ENCODE measurements around the gene STX1A. TPM values are rescaled to one million over a fixed set of nuclear protein-coding genes. Genes with fewer than 3 reads are reported as not detected.

STX1A gene
- total RNA-seq, 1 experiment from 2014 or later: 3.7 TPM

GRCh38 chr7:73706126-73707044, 13.1 kb downstream of the STX1A start:
- H3K4me3 ChIP-seq (ENCODE audit: low read length): no peak overlapping the region
- H3K9me2 ChIP-seq (replicated peaks; ENCODE audit: insufficient read depth, low read length): no peaks in the 10 kb centered on the region
- 0 out of 2 replicates have a peak, but pooled peaks cover 15% of the 10 kb centered on the region for H4K20me1 ChIP-seq (ENCODE audit: insufficient read depth, low read depth, low read length)
- H3K79me2 ChIP-seq (ENCODE audit: low read length): no peaks in the 10 kb centered on the region
- no peaks in the 10 kb centered on the region for H3K36me3 ChIP-seq (ENCODE audit: insufficient read depth, low read length)
- H3K4me1 ChIP-seq (ENCODE audit: low read length): no peaks in the 10 kb centered on the region
- H3K27ac ChIP-seq (ENCODE audit: low read length): no peak overlapping the region
- H2AFZ ChIP-seq (ENCODE audit: low read length): no peak overlapping the region
- no peaks in the 10 kb centered on the region for H3K9me3 ChIP-seq (ENCODE audit: low read length)
- H3K4me2 ChIP-seq (ENCODE audit: low read depth, low read length, poor library complexity, severe bottlenecking): no peak overlapping the region
- H3K9ac ChIP-seq (ENCODE audit: low read length): no peak overlapping the region
- no peak for DNase-seq
- no peaks in the 10 kb centered on the region for H3K27me3 ChIP-seq (ENCODE audit: low read length)

DNA sequence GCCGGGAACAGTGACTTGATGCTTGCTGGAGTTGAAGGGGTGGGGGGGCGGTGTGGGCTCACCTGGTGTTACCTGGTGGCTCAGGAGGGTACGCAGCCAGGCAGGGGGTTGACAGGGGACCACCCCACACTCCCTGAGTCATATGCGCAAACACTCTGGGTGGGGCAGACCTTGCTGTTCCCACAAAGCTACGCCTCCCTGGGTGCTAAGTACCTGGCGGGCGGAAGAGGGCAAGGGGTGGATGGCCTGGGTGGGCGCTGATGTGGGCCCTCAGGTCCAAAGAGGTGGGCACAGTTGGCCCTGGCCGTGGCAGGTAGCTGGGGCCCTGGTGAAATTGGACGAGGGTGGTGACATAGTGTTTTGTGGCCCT, 13.9 kb downstream of the STX1A start:
- Histone ChIP-seq H3K9me2 (replicated peaks; ENCODE audit: insufficient read depth, low read length) (no peaks in the 10 kb centered on the region), H3K4me1 (ENCODE audit: low read length) (no peaks in the 10 kb centered on the region), H3K9ac (ENCODE audit: low read length) (no peak overlapping the region), H3K27ac (ENCODE audit: low read length) (no peak overlapping the region), H3K36me3 (ENCODE audit: insufficient read depth, low read length) (no peaks in the 10 kb centered on the region), H2AFZ (ENCODE audit: low read length) (no peak overlapping the region), H3K4me2 (ENCODE audit: low read depth, low read length, poor library complexity, severe bottlenecking) (no peak overlapping the region), H3K79me2 (ENCODE audit: low read length) (no peaks in the 10 kb centered on the region), H4K20me1 (ENCODE audit: insufficient read depth, low read depth, low read length) (0 out of 2 replicates have a peak, but pooled peaks cover 11% of the 10 kb centered on the region), H3K4me3 (ENCODE audit: low read length) (no peak overlapping the region), H3K9me3 (ENCODE audit: low read length) (no peaks in the 10 kb centered on the region), H3K27me3 (ENCODE audit: low read length) (no peaks in the 10 kb centered on the region)
- DNase-seq: no peak

DNA sequence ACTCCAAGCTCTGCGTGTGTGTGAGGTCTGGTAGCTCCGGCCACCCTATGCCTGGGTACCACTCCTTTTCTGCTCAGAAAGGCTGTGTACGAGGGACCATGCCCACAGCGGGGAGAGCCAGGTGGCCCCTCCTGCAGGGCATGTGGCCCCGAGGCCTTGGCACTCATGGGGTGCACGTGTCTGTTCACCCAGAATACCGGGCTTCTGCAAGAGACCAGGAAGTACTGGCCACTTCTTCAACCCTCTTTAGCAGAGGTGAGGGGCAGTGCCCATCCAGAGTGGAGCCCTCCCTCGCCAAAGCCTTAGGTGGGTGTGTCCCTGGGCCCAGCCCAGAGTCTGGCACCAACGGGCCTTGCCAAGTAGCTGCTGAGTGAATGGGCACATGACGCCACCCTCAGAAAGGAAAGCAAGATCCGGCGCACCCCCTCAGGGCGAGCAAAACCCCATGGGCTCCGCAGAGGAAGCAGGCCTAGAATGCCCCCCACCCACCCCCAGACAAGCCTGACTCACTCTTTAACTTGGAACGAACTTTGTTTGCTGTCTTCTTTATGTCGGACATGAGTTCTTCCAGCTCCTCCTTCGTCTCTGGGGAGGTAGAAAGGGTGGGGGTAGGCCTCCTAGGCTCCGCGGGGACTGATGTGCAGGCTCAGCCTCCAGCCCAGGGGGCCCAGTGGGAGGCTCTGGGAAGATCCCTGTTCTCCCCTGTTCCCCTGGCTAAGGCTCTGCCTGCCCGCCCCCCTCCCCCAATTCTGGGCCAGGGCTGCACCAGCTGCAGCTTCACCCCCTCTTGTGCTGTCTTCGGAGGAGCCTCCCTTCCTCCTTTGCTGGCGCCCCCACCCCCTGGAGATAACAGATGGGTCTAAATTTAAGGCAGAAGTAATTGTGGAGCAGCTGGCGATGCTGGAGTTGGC, 14.6 kb downstream of the STX1A start:
- no peak overlapping the region for H3K27ac ChIP-seq (ENCODE audit: low read length)
- H3K9ac ChIP-seq (ENCODE audit: low read length): no peak overlapping the region
- H3K4me2 ChIP-seq (ENCODE audit: low read depth, low read length, poor library complexity, severe bottlenecking): no peak overlapping the region
- H3K36me3 ChIP-seq (ENCODE audit: insufficient read depth, low read length): no peaks in the 10 kb centered on the region
- H2AFZ ChIP-seq (ENCODE audit: low read length): no peak overlapping the region
- no peaks in the 10 kb centered on the region for H3K9me3 ChIP-seq (ENCODE audit: low read length)
- H3K4me3 ChIP-seq (ENCODE audit: low read length): no peak overlapping the region
- no peak for DNase-seq
- no peaks in the 10 kb centered on the region for H3K27me3 ChIP-seq (ENCODE audit: low read length)
- no peaks in the 10 kb centered on the region for H3K4me1 ChIP-seq (ENCODE audit: low read length)
- no peaks in the 10 kb centered on the region for H3K79me2 ChIP-seq (ENCODE audit: low read length)
- H4K20me1 ChIP-seq (ENCODE audit: insufficient read depth, low read depth, low read length): 0 out of 2 replicates have a peak, but pooled peaks cover 10% of the 10 kb centered on the region
- no peaks in the 10 kb centered on the region for H3K9me2 ChIP-seq (replicated peaks; ENCODE audit: insufficient read depth, low read length)

DNA sequence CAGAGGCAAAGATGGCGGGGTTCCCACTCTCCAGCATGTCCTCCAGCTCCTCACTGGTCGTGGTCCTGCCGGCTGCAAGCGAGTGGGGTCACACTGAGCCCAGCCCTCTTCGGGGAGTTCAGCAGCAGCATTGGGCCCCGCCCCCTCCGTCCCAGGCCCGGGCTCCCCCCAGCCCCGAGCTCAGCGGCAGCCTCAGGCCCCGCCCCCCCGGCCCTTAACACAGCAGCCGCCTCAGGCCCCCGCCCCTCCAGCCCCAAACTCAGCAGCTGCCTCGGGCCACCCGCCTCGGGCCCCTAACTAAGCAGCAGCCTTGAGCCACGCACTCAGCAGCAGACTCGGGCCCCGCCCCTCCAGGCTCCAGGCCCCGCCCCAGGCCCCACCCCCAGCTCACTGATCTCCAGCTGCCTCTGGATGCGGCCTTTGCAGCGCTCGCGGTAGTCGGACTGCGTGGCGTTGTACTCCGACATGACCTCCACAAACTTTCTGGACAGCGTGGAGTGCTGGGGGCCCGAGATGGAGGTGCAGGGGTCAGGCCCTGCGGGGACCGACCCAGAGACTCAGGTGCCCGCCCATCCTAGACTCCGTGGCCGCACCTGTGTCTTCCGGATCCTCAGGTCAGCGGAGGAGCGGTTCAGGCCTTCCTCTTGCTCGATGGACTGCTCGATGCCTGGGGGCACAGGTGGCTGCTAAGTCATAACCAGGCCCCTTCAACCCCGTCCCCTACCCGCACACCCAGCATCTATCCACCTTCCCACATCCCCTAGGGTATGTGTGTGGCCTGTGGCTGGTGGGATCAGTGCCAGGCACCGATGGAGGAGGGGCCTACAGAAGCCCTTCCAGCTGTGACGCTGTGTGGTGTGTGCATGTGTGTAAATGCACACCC, 15.5 kb downstream of the STX1A start:
- 0 out of 2 replicates have a peak, but pooled peaks cover 3% of the 10 kb centered on the region for H3K36me3 ChIP-seq (ENCODE audit: insufficient read depth, low read length)
- H3K9me3 ChIP-seq (ENCODE audit: low read length): no peaks in the 10 kb centered on the region
- no peaks in the 10 kb centered on the region for H3K4me1 ChIP-seq (ENCODE audit: low read length)
- H3K27me3 ChIP-seq (ENCODE audit: low read length): no peaks in the 10 kb centered on the region
- no peak overlapping the region for H3K9ac ChIP-seq (ENCODE audit: low read length)
- H3K79me2 ChIP-seq (ENCODE audit: low read length): no peaks in the 10 kb centered on the region
- DNase-seq: peak; percentile 71
- H3K4me3 ChIP-seq (ENCODE audit: low read length): no peak overlapping the region
- H4K20me1 ChIP-seq (ENCODE audit: insufficient read depth, low read depth, low read length): 0 out of 2 replicates have a peak, but pooled peaks cover 7% of the 10 kb centered on the region
- no peak overlapping the region for H3K4me2 ChIP-seq (ENCODE audit: low read depth, low read length, poor library complexity, severe bottlenecking)
- H3K9me2 ChIP-seq (replicated peaks; ENCODE audit: insufficient read depth, low read length): no peaks in the 10 kb centered on the region
- H2AFZ ChIP-seq (ENCODE audit: low read length): no peak overlapping the region
- H3K27ac ChIP-seq (ENCODE audit: low read length): no peak overlapping the region

DNA sequence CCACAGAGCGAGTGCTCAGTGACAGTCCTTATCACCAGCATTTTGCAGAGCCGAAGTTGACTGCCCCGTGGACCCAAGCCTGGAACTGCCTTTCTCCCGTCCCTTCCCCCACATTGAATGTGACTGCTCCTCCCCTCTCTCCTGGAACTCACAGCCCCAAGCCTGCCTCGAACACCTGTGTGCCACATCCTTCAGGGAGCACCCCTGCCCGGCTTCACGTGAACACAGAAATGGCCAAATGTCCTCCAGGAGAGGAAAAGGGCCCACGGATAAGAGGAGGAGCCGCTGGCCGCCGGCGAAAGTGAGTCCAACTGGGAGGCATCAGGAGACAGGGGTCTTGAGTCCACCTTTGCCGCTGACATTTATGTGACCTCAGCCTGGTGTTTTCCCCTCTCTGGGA, 16.2 kb downstream of the STX1A start:
- H2AFZ ChIP-seq (ENCODE audit: low read length): no peak overlapping the region
- H3K9me3 ChIP-seq (ENCODE audit: low read length): no peaks in the 10 kb centered on the region
- H3K9me2 ChIP-seq (replicated peaks; ENCODE audit: insufficient read depth, low read length): no peaks in the 10 kb centered on the region
- no peaks in the 10 kb centered on the region for H3K79me2 ChIP-seq (ENCODE audit: low read length)
- DNase-seq: no peak
- H3K27ac ChIP-seq (ENCODE audit: low read length): no peak overlapping the region
- H3K9ac ChIP-seq (ENCODE audit: low read length): no peak overlapping the region
- H4K20me1 ChIP-seq (ENCODE audit: insufficient read depth, low read depth, low read length): 0 out of 2 replicates have a peak, but pooled peaks cover 5% of the 10 kb centered on the region
- no peaks in the 10 kb centered on the region for H3K27me3 ChIP-seq (ENCODE audit: low read length)
- no peak overlapping the region for H3K4me2 ChIP-seq (ENCODE audit: low read depth, low read length, poor library complexity, severe bottlenecking)
- H3K4me3 ChIP-seq (ENCODE audit: low read length): no peak overlapping the region
- H3K36me3 ChIP-seq (ENCODE audit: insufficient read depth, low read length): peaks cover 6% of the 10 kb centered on the region; the same call in 1 of the 2 replicates
- no peaks in the 10 kb centered on the region for H3K4me1 ChIP-seq (ENCODE audit: low read length)

- no peak overlapping the region for H3K27ac ChIP-seq (ENCODE audit: low read length)
- H3K4me3 ChIP-seq (ENCODE audit: low read length): no peak overlapping the region
- H3K36me3 ChIP-seq (ENCODE audit: insufficient read depth, low read length): peaks cover 9% of the 10 kb centered on the region; the same call in 1 of the 2 replicates
- H3K4me2 ChIP-seq (ENCODE audit: low read depth, low read length, poor library complexity, severe bottlenecking): no peak overlapping the region
- no peaks in the 10 kb centered on the region for H3K79me2 ChIP-seq (ENCODE audit: low read length)
- 0 out of 2 replicates have a peak, but pooled peaks cover 5% of the 10 kb centered on the region for H4K20me1 ChIP-seq (ENCODE audit: insufficient read depth, low read depth, low read length)
- no peak overlapping the region for H3K9ac ChIP-seq (ENCODE audit: low read length)
- H3K9me2 ChIP-seq (replicated peaks; ENCODE audit: insufficient read depth, low read length): no peaks in the 10 kb centered on the region
- H3K4me1 ChIP-seq (ENCODE audit: low read length): no peaks in the 10 kb centered on the region
- no peak for DNase-seq
- H3K27me3 ChIP-seq (ENCODE audit: low read length): no peaks in the 10 kb centered on the region
- no peaks in the 10 kb centered on the region for H3K9me3 ChIP-seq (ENCODE audit: low read length)
- H2AFZ ChIP-seq (ENCODE audit: low read length): no peak overlapping the region
Observed at GRCh38 chr7:73702665-73703064, 16.8 kb downstream of the STX1A start.

- Histone ChIP-seq H2AFZ (ENCODE audit: low read length) (no peak overlapping the region), H4K20me1 (ENCODE audit: insufficient read depth, low read depth, low read length) (0 out of 2 replicates have a peak, but pooled peaks cover 5% of the 10 kb centered on the region), H3K27ac (ENCODE audit: low read length) (no peak overlapping the region), H3K4me1 (ENCODE audit: low read length) (no peaks in the 10 kb centered on the region), H3K79me2 (ENCODE audit: low read length) (no peaks in the 10 kb centered on the region), H3K27me3 (ENCODE audit: low read length) (no peaks in the 10 kb centered on the region), H3K9me3 (ENCODE audit: low read length) (no peaks in the 10 kb centered on the region), H3K4me3 (ENCODE audit: low read length) (no peak overlapping the region), H3K9ac (ENCODE audit: low read length) (no peak overlapping the region), H3K36me3 (ENCODE audit: insufficient read depth, low read length) (peaks cover 9% of the 10 kb centered on the region; the same call in 1 of the 2 replicates), H3K4me2 (ENCODE audit: low read depth, low read length, poor library complexity, severe bottlenecking) (no peak overlapping the region), H3K9me2 (replicated peaks; ENCODE audit: insufficient read depth, low read length) (no peaks in the 10 kb centered on the region)
- no peak for DNase-seq
Observed at GRCh38 chr7:73702226-73702625, 17.2 kb downstream of the STX1A start.

Measured in Karpas-422 (cell line).